A549 treated with AZD2906 at 1 μM for 4 hours (cell line): Measurements from ENCODE around the gene CPAMD8. TPM values are rescaled to one million over a fixed set of nuclear protein-coding genes. Genes with fewer than 3 reads are reported as not detected.

Source experiments
- total RNA-seq: library from RNA; stranded (reverse); fragments of 200-300 nt; extraction: Qiagen RNA extraction; gene quantifications from 5 replicates; pipeline ENCODE4 v1.2.3, GENCODE V29; 2022

The CPAMD8 gene
- 0.06 to 0.23 TPM (median 0.17 TPM) in 4 of 5 replicates, not detected in the other for total RNA-seq

DNA sequence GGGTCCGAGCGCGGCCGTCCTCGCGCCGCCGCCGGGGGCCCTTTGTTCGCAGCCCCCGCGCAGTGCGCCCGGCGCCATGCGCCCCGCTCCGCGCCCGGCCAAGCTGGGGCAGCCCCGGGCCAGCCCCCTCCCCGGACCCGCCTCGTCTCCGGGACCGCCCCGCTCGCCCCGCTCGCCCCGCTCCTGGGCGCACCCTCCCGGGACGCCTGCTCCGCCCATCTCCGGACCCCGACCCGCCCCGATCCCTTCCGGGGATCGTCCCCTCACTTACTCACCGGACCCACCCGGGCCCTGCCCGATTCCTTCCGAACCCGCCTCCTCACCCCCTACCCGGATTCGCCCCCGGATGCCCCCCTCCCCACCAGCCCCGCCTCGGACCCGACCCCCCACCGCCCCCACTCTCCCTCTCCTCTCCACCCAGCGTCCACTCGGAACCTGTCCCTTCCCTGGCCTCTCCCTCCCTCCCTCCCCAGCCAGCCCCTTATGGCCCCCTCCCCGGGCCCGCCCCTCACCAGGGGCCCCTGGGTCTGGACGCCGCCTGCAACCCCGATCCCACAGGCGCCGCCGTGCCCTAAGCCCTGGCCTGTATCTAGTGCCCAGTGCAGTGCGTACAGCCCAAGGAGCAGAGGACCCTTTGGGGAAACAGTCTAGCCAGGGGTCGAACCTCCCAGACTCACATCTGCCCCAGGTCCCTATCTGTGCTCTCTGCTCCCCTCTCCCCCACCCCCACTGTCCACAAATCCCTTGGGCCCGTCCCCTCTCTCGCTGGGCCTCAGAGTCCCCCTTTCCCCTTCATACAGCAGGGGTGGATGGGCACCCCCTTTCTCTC, at the start of gene CPAMD8:
Gene CPAMD8, minus strand, starts transcription at position 105 of the 829 bp plus-strand sequence. CDS start 168 bp downstream, outside the sequence.

DNA sequence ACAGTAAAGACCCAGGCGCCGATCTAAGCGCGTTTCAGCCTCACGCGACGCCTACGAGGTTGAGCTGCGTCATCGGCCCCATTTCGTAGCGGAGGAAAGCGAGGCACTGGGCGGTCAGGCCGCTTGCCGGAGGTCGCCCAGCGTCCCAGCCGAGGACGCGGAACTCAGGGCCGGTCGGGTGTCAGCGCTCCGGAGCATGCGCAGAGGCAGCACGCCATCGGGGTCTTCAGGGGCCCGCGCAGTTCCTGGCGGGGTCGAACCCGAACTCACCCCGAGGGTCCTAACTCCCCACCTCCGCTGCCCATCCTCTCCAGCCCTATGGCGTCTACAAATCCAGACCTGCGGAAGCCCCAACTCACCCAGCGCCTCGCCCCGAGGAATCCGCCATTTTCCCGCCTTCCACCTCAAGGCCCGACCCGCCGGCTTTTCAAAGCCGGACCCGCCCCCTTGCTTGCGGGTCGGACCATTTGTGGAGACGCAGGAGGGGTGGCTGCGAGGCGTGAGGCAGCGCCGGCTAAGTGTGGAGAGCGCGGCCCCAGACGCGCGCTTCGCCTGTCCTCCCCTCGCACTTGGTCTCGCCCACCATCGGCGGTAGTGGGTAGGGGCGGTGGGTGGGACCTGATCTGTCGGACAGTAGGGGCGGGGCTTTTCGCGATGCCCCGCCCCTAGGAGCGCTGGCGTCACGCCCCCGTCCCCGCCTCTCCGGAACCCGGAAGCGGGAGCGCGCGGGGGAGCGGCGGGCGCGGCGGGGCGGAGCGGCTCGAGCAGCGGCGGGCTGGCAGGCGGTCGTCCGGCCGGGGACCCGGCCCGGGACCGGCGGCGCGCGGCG, 48.6 kb upstream of the CPAMD8 start, which contains the start of the genes HAUS8 and MYO9B:
Gene HAUS8, minus strand, starts transcription at position 418 of the 829 bp plus-strand sequence. Its CDS starts 30 bp downstream, at position 388.
Gene MYO9B, plus strand, starts transcription at position 743 of the 829 bp plus-strand sequence. CDS start 25,941 bp downstream, outside the sequence.

DNA sequence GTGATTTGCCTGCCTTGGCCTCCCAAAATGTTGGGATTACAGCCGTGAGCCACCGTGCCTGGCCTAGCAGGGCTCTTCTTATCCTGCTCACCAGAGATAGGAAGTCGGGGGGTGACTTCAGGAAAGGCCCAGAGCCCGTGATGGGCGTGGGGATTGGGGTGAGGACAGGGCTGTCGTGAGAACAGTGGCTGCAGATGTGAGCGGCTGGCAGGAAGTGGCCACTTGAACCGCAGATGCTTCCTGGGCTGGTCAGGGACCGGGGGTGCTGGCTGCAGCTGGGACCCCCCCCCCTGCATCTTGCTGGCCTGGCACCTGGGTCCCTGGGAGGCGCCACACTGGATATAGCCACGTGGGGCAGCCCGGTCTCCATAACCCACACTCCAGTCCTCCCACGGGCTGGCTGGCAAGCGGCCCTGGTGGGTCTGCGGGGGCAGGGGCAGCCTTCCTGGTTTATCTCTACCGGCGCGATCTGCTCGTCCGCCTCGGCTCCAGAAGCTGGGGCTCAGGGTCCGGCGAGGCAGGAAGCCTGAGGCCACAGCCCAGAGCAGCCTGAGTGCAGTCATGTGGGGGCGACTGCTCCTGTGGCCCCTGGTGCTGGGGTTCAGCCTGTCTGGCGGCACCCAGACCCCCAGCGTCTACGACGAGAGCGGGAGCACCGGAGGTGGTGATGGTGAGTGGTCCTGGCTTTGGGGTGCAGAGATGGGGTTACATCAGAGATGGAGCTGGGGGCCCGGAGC, 137.8 kb downstream of the CPAMD8 start, which contains the start of gene F2RL3:
Gene F2RL3, plus strand, starts transcription at position 371 of the 737 bp plus-strand sequence. Its CDS starts 191 bp downstream, at position 562.

Other genes starting within 250 kb of the CPAMD8 start
- 16.5 to 21.5 TPM (median 19.6 TPM) in 5 replicates for gene SIN3B, start 197.4 kb downstream of the CPAMD8 start, total RNA-seq
- gene F2RL3, start 137.8 kb downstream of the CPAMD8 start, total RNA-seq, result 0.06 TPM in 1 of 5 replicates, not detected in the others
- 11.3 to 13.9 TPM (median 13.7 TPM) in 5 replicates for gene HAUS8, start 48.6 kb upstream of the CPAMD8 start, total RNA-seq
- 28.2 to 33.0 TPM (median 32.0 TPM) in 5 replicates for gene MYO9B, start 49.0 kb upstream of the CPAMD8 start, total RNA-seq
- gene USE1, start 188.5 kb upstream of the CPAMD8 start, total RNA-seq, result 15.1 to 18.3 TPM (median 16.2 TPM) in 5 replicates
- 12.4 to 13.5 TPM (median 12.8 TPM) in 5 replicates for gene OCEL1, start 199.4 kb upstream of the CPAMD8 start, total RNA-seq
- 26.5 to 68.6 TPM (median 64.2 TPM) in 5 replicates for gene NR2F6, start 219.1 kb upstream of the CPAMD8 start, total RNA-seq
- not detected in 5 replicates for gene USHBP1, start 237.9 kb upstream of the CPAMD8 start, total RNA-seq
- gene BABAM1, start 240.6 kb upstream of the CPAMD8 start, total RNA-seq, result 56.9 to 65.2 TPM (median 60.7 TPM) in 5 replicates